Activated CD4-positive, alpha-beta T cell treated with anti-CD3 and anti-CD28 coated beads, Interleukin-2, Interleukin-4, amounts not matched to agents 100 ng/mL and 50 ng/mL, durations not matched to agents 16 hours and 8 hours (primary cell): ENCODE results near the gene CHPF2.

Experiments used
- DNase-seq: peaks from one replicate; pipeline ENCODE4 v3.0.0-alpha.2; 2020; ENCODE audit warnings: low spot score

The CHPF2 gene, protein sequence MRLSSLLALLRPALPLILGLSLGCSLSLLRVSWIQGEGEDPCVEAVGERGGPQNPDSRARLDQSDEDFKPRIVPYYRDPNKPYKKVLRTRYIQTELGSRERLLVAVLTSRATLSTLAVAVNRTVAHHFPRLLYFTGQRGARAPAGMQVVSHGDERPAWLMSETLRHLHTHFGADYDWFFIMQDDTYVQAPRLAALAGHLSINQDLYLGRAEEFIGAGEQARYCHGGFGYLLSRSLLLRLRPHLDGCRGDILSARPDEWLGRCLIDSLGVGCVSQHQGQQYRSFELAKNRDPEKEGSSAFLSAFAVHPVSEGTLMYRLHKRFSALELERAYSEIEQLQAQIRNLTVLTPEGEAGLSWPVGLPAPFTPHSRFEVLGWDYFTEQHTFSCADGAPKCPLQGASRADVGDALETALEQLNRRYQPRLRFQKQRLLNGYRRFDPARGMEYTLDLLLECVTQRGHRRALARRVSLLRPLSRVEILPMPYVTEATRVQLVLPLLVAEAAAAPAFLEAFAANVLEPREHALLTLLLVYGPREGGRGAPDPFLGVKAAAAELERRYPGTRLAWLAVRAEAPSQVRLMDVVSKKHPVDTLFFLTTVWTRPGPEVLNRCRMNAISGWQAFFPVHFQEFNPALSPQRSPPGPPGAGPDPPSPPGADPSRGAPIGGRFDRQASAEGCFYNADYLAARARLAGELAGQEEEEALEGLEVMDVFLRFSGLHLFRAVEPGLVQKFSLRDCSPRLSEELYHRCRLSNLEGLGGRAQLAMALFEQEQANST

DNA sequence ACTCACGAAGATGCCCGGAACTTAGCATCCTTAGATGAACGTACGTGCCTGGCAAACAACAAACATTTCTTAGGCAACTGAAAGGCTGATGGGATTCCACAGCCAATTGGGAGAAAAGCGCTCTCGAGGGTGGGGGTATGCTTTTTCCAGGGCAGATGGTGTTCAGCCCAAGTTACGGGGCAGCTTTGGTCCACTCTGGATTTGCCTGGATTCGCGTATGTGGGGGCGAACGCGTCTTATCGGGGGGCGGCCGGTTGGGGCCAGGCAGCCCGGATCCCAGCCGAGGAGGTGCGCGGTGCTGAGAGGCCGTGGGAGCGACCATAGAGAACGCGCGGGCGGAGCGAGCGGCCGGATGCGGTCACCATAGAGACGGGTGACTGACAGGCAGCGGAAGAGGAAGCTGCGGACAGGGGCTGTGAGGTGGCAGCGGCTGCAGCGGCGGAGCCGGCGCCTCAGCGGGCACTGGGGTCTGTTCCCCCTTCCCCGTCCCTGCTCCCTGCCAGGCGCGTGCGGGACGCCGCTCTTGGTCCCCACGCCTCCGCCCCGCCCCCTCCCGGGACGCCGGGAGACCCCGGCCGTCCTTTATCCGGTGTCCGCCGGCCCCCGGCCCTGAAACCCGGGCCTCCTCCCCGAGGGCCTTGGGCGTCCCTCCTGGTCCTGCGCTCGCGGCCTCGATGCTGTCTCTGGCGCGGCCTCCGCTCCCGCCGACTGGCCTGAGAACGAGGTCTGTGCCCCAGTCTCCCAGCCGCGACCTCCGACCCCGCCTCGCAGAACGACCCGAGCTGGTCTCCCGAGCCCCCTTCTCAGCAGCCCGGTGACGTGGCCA is at the start of gene CHPF2:
Gene CHPF2, plus strand, starts transcription at position 393 of the 826 bp plus-strand sequence. CDS start 1,529 bp downstream, outside the sequence.
- DNase-seq, result peak; percentile 93

DNA sequence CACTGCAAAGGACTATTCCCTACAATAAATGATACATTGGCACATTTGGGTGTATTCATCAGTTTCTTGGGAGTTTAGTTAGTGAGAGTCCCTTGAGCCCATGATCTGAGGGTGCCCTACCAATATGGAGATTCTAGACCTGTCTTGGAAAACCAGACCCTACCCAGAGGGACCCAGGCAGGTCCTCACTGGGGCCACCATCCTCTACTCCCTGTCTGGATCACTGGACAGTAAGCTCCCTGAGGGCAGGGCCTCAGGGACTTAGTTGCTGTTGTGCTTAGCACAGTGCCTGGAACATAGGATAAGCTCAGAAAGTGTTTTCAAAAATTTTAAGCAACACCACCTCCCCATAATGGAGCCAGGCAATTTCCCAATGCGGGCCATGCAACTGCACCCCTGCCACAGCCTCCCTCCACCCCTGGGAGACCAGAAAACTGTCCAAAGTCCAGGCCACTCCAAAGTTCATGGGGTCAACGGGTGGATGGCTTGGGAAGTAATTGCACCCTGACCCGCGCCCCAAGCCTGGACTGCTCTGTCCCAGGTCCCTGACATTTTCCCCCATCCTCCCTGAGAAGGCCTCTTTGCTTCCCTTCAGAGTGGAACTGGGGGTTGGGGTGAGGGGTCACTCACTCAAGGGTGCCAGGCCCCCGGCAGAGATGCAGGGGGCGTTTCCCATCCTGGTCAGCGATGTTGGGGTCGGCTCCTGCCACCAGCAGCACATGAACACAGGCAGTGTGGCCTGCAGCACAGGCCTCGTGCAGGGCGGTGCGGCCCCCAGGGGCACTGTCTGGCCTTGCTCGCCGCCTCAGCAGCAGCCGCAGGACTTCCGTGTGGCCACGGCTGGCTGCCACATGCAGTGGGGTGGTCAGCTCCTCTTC is 46.3 kb upstream of the CHPF2 start:
- DNase-seq, result no peak

DNA sequence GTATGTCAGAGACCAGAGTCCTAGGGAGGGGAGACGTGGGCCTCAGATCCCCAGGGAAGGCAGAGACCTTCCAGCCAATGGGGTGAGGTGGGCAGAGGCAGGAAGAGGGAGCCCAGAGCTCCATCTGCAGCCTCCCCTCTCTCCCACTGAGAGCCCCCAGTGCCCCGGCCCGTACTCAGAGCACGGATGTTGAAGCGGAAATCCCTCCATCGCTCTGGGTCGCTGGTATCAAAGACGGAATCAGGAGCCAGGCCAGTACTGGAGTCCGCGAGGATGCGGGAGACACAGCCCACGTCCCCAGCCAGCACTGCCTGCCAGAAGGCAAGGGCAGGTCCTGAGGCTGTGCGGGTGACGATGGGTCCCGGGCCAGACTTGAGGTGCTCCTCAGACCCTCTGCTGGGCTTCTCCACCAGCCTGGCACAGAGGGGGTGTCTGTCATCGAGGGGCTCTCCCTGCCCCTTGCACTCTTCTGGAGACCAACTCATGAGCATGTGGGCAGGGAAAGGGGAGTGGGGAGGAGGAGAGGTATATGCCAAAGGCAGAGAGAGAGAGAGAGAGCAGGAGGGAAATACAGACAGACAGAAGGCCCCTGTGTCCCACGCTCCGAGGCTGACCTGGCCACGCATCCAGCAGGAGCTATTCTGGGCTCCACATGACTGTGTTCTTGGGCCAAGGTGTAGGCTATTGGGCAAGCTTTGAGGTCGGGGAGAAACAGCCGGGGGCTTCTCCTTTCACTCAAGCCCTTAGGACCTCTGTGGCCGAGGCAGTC is 45.5 kb upstream of the CHPF2 start, which contains the start of gene ASB10:
Gene ASB10, minus strand, starts transcription at position 611 of the 769 bp plus-strand sequence. Its CDS starts 120 bp downstream, at position 491.
- no peak for DNase-seq

DNA sequence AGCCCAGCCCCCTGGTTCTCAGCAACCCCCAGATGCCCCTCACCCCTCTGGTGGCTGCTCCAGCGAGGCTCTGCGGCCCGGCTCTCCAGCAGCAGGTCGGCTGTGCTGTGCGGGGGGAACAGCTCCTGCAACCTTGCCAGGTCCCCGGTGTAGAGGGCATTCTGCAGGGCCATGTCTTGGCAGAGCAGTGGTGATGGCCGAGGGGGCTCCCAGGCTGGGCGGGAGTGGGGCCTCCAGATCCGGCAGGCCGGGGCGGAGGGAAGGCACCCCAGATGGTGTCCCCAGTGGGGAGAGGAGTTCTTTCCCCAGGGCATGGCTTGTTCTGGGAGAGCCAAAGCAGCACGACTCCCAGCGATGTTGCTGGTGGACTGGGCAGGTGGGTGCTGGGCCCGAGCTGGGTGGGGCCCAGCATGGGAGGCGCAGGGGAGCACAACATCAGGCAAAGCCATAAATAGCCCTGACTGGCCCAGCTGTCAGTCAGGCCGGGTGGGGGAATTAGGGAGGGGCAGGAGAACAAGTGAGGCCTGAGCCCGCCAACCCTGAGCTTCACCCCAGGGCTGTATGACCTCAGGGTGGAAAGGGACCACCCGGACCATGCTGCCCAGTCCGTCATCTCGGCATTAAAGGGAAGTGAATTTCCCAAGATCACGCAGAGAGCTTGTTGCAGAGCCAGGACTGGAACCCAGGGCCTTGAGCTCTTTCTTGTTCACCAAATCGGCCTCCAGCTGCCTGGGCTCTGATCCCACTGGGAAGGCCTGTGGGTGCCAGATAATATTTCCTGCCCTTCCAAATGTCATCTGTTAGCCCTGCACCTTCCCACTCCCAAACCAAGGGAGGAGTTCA is 44.7 kb upstream of the CHPF2 start:
- no peak for DNase-seq

DNA sequence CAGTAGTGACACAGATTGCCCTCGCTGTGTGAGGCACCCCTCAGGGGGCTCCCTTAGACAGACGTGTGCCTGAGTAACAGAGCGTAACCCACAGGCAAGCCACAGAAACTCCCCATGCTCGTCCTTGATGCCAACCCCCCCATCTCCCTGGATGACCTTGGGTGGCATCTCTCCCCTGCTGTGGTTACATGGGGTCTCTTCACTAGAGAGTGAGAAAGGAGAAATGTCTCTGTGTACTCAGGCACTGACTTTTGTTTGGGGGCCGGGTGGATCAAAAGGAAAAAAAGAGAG is 44.1 kb upstream of the CHPF2 start:
- no peak for DNase-seq

DNA sequence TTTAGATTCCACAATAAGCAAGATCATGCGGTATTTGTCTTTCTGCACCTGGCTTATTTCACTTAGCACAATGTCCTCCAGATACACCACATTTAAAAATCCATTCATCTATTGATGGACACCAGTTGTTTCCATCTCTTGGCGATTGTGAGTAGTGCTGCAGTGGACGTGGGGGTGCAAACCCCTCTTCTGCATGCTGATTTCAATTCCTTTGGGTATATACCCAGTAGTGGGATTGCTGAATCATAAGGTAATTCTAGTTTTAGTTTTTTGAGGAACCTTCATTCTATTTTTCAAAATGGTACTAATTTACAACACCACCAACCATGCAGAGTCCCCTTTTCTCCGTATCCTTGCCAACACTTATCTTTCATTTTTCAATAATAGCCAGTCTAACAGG is 43.2 kb upstream of the CHPF2 start:
- no peak for DNase-seq

DNA sequence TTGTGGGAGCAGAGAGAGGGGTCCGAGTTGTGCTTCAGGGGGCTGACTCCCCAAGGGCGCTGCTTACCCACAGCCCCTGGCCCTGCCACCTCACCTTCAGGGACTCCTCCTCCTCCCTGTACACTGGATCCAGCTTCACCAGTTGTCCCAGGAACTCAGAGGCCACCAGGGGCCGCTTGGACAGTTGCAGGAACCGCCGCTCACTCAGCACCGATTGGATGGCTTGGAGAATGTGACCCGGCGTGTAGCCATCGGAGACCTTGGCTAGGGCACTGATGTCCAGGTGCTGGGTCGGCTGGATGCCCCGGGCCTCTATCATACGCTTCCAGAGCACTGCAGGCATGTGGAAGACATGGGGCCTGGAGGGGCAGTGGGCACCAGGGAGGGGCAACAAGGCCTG is 40.7 kb upstream of the CHPF2 start:
- DNase-seq, result no peak

DNA sequence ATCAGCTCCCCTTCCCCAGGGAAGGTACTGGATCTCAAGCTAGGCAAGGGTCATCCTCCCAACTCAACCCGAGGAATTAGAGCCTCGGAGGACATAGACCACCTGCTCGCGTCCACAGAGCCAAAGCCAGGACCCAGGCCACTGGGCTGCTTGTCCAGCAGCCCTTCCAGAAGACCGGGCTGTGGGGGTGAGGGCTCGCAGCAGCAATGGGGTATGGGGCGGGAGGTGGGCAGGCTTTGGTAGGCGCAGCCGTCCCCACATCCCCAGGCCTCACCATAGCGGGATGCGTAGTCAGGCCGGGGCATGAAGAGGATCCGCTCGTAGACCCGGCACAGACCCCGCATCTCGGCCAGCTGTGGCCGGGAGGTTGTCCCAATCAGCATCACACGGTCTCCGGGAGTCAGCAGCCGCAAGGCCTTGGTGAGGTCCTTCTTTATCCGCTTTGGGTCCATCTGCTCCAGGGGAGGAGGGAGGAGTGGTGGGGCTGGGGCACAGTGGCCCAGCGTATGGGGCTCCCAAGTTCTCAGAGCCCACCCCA is 40.2 kb upstream of the CHPF2 start:
- no peak for DNase-seq

DNA sequence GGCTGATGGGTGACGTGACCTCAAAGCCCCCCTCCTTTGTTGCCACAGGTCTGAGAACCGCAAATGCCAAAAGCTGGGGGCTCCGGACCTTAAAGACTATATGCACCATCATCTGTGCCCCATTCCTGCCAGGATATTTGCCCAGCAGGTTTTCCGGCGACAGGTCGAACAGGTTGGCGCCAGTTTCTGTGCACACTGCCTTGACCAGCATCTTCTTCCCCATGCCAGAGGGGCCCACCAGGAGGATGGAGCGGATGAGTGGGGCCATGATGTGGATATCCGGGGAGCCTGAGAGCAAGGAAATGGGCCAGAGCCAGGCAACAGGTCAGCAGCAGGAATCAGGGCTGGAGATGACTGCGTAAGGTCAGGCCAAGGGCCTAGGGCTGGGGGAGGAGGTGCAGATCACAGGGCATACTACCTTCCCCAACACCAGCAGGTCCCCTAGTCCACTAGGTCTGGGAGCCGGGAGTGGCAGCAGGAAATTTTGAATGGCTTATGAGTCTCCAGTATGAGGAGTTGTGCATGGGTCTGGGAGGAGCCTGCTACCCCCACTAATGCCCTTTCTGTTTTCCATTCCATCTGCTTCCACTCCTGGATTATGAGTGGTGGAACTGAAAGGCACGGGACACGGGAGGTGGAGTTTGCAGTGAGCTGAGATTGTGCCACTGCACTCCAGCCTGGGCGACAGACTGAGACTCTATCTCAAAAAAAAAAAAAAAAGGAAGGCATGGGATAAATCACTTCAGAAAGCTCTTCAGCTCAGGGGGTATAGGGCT is 38.9 kb upstream of the CHPF2 start:
- DNase-seq, result no peak

DNA sequence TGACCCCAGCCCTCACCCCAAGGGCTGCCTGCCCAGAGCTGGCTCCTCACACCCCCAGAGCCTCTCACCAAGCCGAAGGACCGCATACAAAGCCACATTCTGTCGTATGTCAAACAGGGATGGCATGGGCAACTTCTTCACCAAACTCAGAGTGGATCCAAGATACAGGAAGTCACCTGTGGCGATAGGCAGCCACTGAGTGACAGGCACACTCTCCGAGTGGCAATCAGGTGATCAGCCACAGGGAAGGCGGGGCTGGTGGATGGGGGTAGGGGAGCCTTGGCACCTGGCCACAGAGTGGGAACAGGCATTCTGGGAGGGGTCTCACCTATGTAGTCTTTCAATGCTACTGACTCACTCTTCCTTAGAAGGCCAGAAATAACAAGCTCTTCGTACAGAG is 38.1 kb upstream of the CHPF2 start:
- DNase-seq, result no peak

DNA sequence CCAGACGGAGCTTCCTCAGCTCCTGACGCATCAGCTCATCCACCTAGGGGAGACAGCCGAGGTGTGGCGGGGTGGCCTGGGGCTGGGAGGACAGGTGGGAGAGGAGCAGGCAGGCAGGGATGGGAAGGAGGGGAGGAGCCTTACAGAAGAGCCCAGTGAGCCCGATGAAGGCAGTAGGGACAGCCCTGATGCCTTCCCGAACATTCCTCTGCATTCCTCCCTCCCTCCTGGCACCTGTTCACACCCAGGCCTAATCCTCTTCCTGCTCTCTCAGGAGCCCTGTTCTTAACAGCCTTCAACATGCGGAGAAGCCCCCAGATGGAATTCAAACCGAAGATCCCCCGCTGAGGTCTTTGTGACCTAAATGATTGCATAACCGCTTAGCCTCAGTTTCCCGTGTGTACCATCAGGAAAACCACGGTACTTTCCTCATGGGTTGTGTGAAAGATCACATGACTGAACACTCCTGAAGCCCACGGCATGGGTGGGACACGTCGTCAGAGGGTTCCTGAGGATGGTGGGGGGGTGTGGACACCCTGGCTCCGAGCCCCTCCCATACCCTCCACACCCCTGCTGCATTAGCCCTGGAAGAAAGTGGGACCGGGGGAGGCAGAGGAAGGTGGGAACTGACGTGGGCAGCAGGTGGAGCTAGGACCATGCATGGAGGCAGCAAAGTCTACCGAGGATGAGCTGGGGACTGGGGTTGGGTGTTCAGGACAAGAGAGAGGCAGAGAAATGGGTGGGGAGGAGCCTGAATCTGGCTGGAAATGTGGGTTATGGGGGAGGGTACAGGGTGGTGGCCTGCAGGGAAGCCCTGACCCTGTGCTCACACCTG is 36.5 kb upstream of the CHPF2 start:
- DNase-seq, result no peak

DNA sequence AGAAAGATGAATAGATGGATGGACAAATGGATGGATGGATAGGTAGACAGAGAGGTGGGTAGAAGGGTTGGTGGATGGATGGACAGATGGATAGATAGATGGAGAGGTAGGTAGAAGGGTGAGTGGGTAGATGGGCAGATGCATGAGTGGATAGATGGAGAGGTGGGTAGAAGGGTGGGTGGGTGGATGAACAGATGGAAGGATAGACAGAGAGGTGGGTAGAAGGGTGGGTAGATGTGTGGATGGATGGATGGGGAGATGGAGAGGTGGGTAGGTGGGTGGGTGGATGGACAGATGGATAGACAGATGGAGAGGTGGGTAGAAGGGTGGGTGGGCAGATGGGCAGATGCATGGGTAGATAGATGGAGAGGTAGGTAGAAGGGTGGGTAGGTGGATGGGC is 34.4 kb upstream of the CHPF2 start:
- no peak for DNase-seq

DNA sequence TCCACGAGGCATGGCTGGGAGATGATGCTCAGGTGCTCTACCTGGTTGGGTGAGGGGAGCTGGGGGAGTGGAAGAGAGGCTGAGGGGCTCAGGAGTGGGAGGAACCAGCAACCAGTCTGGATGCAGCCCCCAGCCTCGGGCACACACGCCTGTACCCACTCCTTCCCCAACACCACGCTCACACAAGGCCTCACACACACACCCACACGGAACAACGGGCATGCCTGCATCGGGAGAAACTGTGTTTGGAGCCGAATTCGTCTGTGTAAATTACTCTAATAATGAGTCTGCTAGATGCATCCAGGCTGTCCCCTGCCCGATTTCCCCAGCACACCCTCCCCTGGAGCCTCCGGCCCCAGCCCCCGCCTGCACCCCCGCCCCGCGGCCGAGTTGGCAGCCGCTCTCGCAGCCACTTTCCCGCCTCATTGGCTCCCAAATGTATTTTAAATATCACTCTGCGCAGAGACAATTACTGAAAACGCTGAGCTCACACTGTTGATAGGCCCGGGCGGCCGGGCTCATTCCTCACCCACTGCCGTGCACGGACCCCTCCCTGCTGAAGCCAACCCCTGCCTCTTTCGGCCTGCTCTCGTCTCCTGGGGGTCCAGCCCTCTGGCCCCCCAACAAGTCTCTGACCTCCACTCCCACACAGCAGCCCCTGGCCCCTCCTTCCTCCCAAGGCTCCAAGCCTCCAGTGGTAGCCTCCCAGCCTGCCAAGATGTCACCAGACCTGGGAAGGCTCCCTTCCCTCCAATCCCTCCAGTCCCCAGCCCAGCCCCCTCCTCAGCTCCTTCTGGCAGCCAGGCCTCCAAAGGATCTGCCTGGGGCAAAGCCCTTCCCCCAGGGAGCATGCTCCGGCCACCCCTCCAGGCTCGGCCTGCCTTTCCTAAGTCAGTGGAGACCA is 33.1 kb upstream of the CHPF2 start:
- no peak for DNase-seq

DNA sequence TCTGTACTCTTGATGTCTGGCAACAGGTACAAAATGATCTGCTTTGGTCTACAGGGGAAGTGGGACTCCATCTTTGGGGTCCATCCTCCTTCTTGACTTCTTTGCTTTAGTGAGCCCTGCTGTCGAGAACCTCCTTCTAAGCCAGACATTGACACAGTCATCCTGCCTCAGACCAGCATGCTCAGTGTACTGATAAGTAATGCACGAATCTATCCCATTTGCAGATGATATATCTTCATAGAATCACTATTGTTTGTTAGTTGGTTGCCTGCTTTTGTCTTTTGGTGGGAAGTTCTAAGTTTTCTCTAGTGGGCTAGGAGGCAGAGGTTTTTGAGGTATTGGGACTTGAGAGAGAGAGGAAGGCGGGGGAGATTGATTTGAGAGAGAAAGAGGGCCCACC is 30.9 kb upstream of the CHPF2 start:
- DNase-seq, result no peak

DNA sequence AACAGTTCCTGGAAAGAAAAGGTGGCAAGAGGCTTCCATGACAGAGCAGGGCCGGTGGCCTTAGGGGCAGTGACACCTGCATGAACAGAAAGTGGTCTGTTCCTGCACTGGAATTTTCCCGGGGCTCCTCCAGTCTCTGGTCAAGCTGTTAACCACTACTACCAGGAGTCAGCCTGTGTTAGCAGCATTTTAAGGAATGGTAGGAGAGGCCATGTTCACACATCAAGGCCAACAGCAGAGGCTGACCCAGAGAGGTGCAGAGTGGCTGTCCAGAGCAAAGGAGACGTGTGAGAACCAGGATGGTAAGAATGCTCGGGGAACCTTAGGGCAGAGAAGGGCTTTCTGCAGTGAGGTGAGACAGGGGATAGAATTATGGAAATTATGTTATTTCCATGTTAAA is 30.5 kb upstream of the CHPF2 start:
- DNase-seq, result no peak

DNA sequence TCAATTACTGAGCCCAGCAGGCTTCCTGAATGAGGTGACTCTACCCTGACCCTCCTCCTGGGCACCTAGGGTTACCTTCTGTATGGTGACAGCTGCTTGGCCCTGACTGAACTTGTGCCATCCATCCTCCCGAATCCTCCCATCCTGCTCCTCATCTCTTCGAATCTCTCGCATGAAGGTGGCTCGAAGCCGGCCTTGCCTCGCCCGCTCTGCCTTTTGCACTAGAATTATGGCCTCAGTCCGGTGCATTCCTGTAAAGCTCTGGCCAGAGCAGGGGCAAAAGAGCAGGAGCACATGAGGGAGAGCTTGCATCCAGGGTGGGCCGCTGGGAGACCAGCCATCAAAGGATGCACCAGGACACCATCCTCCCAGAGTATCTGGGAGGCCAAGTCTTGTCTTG is 29.4 kb upstream of the CHPF2 start:
- DNase-seq, result no peak
